ENCODE data around the gene MYO15B.
A peak's percentile ranks its signal among the peaks of the same experiment; 100 is the strongest.

MYO15B gene

DNA sequence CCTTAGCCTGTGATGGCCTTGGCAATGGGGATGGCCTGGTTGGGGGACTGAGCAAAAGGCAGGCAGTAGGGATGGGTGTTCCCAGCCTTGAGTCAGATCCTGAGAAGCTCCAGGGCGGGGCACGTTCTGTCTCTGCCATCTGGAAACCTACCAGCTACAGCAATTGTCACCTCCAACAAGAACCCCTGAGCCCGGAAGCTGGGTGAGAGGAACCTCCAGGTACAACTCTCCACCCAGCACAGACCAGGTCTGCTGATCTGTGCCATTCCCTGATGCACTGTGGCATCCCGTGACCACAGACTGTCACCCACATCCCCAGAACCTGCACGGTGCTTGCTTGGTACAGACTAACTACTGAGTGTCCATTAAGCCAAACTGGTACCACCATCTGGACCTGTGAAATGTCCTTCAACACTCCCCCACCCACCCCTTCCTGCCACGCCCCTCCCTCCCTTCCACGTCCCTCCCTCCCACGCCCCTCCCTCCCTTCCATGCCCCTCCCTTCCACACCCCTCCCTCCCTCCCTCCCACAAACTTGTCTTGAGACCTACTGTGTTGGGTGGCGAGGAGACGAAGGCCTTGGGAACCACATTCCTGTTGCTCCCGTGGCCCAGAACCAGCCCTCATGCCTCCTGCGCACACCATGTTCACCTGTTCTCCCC is 16.6 kb downstream of the MYO15B start:
- Histone ChIP-seq H3K4me1 (ENCODE audit: insufficient read depth, low read length) (no peaks in the 10 kb centered on the region), H3K79me2 (ENCODE audit: insufficient read depth, low read length) (no peaks in the 10 kb centered on the region), H3K4me3 (ENCODE audit: low read depth in 1 of 2, low read length in 2 of 2) (no peak overlapping the region), H3K36me3 (ENCODE audit: insufficient read depth, low read length) (no peaks in the 10 kb centered on the region), H3K27ac (ENCODE audit: low read length) (no peak overlapping the region), H3K9ac (ENCODE audit: low read depth, low read length) (no peak overlapping the region), H3K9me3 (ENCODE audit: insufficient read depth, low read length, severe bottlenecking) (no peaks in the 10 kb centered on the region), H2AFZ (ENCODE audit: low read depth, low read length) (no peak overlapping the region), H3K27me3 (ENCODE audit: insufficient read depth, low read length, poor library complexity) (no peaks in the 10 kb centered on the region), H3K4me2 (ENCODE audit: insufficient read depth, low read length) (no peak overlapping the region), H4K20me1 (ENCODE audit: insufficient read depth, low read length) (no peaks in the 10 kb centered on the region)
- no peak for DNase-seq
- TF ChIP-seq CTCF (IDR thresholded peaks at IDR 0.05; ENCODE audit: borderline replicate concordance, extremely low read depth, low read length, poor library complexity, severe bottlenecking) (no peak), EZH2 (IDR thresholded peaks at IDR 0.05; ENCODE audit: borderline replicate concordance, low read depth, low read length, severe bottlenecking) (no peak)
- 0 out of 3 replicates have a peak, but pooled peaks have one; percentile 53 for ATAC-seq (ENCODE audit: insufficient read depth, low read depth)

- no peak overlapping the region for H3K27ac ChIP-seq (ENCODE audit: low read length)
- no peaks in the 10 kb centered on the region for H3K36me3 ChIP-seq (ENCODE audit: insufficient read depth, low read length)
- H3K79me2 ChIP-seq (ENCODE audit: insufficient read depth, low read length): no peaks in the 10 kb centered on the region
- ATAC-seq (ENCODE audit: insufficient read depth, low read depth): no peak
- H3K4me3 ChIP-seq (ENCODE audit: low read depth in 1 of 2, low read length in 2 of 2): no peak overlapping the region
- no peak overlapping the region for H2AFZ ChIP-seq (ENCODE audit: low read depth, low read length)
- H3K4me2 ChIP-seq (ENCODE audit: insufficient read depth, low read length): no peak overlapping the region
- H3K4me1 ChIP-seq (ENCODE audit: insufficient read depth, low read length): no peaks in the 10 kb centered on the region
- no peaks in the 10 kb centered on the region for H3K27me3 ChIP-seq (ENCODE audit: insufficient read depth, low read length, poor library complexity)
- no peak for TF ChIP-seq EZH2 (IDR thresholded peaks at IDR 0.05; ENCODE audit: borderline replicate concordance, low read depth, low read length, severe bottlenecking)
- TF ChIP-seq CTCF (IDR thresholded peaks at IDR 0.05; ENCODE audit: borderline replicate concordance, extremely low read depth, low read length, poor library complexity, severe bottlenecking): no peak
- DNase-seq: no peak
- H4K20me1 ChIP-seq (ENCODE audit: insufficient read depth, low read length): no peaks in the 10 kb centered on the region
- H3K9me3 ChIP-seq (ENCODE audit: insufficient read depth, low read length, severe bottlenecking): no peaks in the 10 kb centered on the region
- no peak overlapping the region for H3K9ac ChIP-seq (ENCODE audit: low read depth, low read length)
Observed at GRCh38 chr17:75605790-75606189, 18.2 kb downstream of the MYO15B start.

GRCh38 chr17:75607086-75607485 is 19.5 kb downstream of the MYO15B start:
- H3K27me3 ChIP-seq (ENCODE audit: insufficient read depth, low read length, poor library complexity): no peaks in the 10 kb centered on the region
- H3K27ac ChIP-seq (ENCODE audit: low read length): no peak overlapping the region
- no peaks in the 10 kb centered on the region for H3K4me1 ChIP-seq (ENCODE audit: insufficient read depth, low read length)
- H3K79me2 ChIP-seq (ENCODE audit: insufficient read depth, low read length): no peaks in the 10 kb centered on the region
- H3K9me3 ChIP-seq (ENCODE audit: insufficient read depth, low read length, severe bottlenecking): no peaks in the 10 kb centered on the region
- no peaks in the 10 kb centered on the region for H4K20me1 ChIP-seq (ENCODE audit: insufficient read depth, low read length)
- no peak for ATAC-seq (ENCODE audit: insufficient read depth, low read depth)
- H2AFZ ChIP-seq (ENCODE audit: low read depth, low read length): no peak overlapping the region
- no peak overlapping the region for H3K4me2 ChIP-seq (ENCODE audit: insufficient read depth, low read length)
- DNase-seq: no peak
- H3K9ac ChIP-seq (ENCODE audit: low read depth, low read length): no peak overlapping the region
- no peaks in the 10 kb centered on the region for H3K36me3 ChIP-seq (ENCODE audit: insufficient read depth, low read length)
- no peak for TF ChIP-seq EZH2 (IDR thresholded peaks at IDR 0.05; ENCODE audit: borderline replicate concordance, low read depth, low read length, severe bottlenecking)
- no peak for TF ChIP-seq CTCF (IDR thresholded peaks at IDR 0.05; ENCODE audit: borderline replicate concordance, extremely low read depth, low read length, poor library complexity, severe bottlenecking)
- H3K4me3 ChIP-seq (ENCODE audit: low read depth in 1 of 2, low read length in 2 of 2): no peak overlapping the region
